HL-60 (cell line): Measurements from ENCODE around the gene LUZP2.
"Not testable (repeated sequence)": the region's sequence is repeated elsewhere in the genome, so short reads cannot be mapped to it uniquely, and the experiment has no call there.

Source experiments
- DNase-seq, 2 experiments: peaks; one replicate each; pipeline ENCODE4 v3.0.0-alpha.2; 2010 to 2020; ENCODE audit warnings: low read depth in 1 of 2, low spot score in 1 of 2
- H3K27ac ChIP-seq: fragments of 250-450 bp; sonication (Bioruptor Pico); replicated peaks from 2 replicates; pipeline ENCODE4 v1.5.1; 2020; ENCODE audit warnings: mild to moderate bottlenecking, moderate library complexity
- H3K27me3 ChIP-seq: fragments of 250-450 bp; sonication (Bioruptor Pico); 2 replicates; pipeline ENCODE4 v1.5.1; 2021; ENCODE audit warnings: mild to moderate bottlenecking, moderate library complexity; ENCODE audit not compliant: insufficient read depth, poor library complexity, severe bottlenecking
- H3K4me3 ChIP-seq: replicated peaks from 2 replicates; pipeline ENCODE4 v1.5.1; 2011; ENCODE audit warnings: mild to moderate bottlenecking, control low read depth, low read length; ENCODE audit not compliant: insufficient read depth
- CTCF ChIP-seq: IDR thresholded peaks from one replicate; pipeline ENCODE4 v1.5.1; 2011; ENCODE audit warnings: low read length, control low read depth, inconsistent platforms; ENCODE audit not compliant: insufficient read depth
- GABPA ChIP-seq: IDR thresholded peaks from 2 replicates; pipeline ENCODE4 v1.6.1; 2012; ENCODE audit warnings: low read depth
- POLR2AphosphoS5 ChIP-seq: IDR thresholded peaks from 2 replicates; pipeline ENCODE4 v1.6.1; 2012; ENCODE audit warnings: low read depth
- REST ChIP-seq: IDR thresholded peaks from 2 replicates; pipeline ENCODE4 v1.6.1; 2012; ENCODE audit warnings: low read depth; ENCODE audit not compliant: insufficient replicate concordance
- SPI1 ChIP-seq: IDR thresholded peaks from 2 replicates; pipeline ENCODE4 v1.6.1; 2012; ENCODE audit warnings: low read depth, mild to moderate bottlenecking, borderline replicate concordance

Gene LUZP2

GRCh38 chr11:24886880-24887619 lies 390.2 kb downstream of the LUZP2 start:
- Histone ChIP-seq H3K27me3 (no peaks in the 10 kb centered on the region), H3K4me3 (no peak overlapping the region), H3K27ac (no peak overlapping the region)
- no peak for TF ChIP-seq REST
- TF ChIP-seq CTCF = no peak
- no peak for TF ChIP-seq GABPA
- TF ChIP-seq SPI1 = no peak
- TF ChIP-seq POLR2AphosphoS5 = no peak
- DNase-seq = no peak

- no peak overlapping the region for H3K4me3 ChIP-seq
- TF ChIP-seq CTCF (no peak), REST (no peak), SPI1 (no peak), POLR2AphosphoS5 (no peak), GABPA (no peak)
- H3K27ac ChIP-seq = no peak overlapping the region
- H3K27me3 ChIP-seq = no peaks in the 10 kb centered on the region
- no peak for DNase-seq
Measured at GRCh38 chr11:24890426-24890825, 393.6 kb downstream of the LUZP2 start.

GRCh38 chr11:24891845-24892492 lies 395.1 kb downstream of the LUZP2 start:
- not testable (repeated sequence) for H3K4me3 ChIP-seq, H3K27ac ChIP-seq, H3K27me3 ChIP-seq, DNase-seq

- no peak for TF ChIP-seq SPI1
- TF ChIP-seq POLR2AphosphoS5 = no peak
- TF ChIP-seq CTCF = no peak
- TF ChIP-seq GABPA = no peak
- TF ChIP-seq REST = no peak
- Histone ChIP-seq H3K27ac (no peak overlapping the region), H3K27me3 (no peaks in the 10 kb centered on the region), H3K4me3 (no peak overlapping the region)
- DNase-seq = no peak
Measured at GRCh38 chr11:24896118-24896835, 399.4 kb downstream of the LUZP2 start.
